ENCODE data around the gene LYSMD1. TPM values are rescaled to one million over a fixed set of nuclear protein-coding genes. Genes with fewer than 3 reads are reported as not detected.
"Not testable (repeated sequence)": the region's sequence is repeated elsewhere in the genome, so short reads cannot be mapped to it uniquely, and the experiment has no call there.

The LYSMD1 gene
- total RNA-seq = 10 to 100 TPM in 3 of 4 donors, 1 to 10 TPM in 1; 9.2 to 16.1 (median 11.8) TPM

DNA sequence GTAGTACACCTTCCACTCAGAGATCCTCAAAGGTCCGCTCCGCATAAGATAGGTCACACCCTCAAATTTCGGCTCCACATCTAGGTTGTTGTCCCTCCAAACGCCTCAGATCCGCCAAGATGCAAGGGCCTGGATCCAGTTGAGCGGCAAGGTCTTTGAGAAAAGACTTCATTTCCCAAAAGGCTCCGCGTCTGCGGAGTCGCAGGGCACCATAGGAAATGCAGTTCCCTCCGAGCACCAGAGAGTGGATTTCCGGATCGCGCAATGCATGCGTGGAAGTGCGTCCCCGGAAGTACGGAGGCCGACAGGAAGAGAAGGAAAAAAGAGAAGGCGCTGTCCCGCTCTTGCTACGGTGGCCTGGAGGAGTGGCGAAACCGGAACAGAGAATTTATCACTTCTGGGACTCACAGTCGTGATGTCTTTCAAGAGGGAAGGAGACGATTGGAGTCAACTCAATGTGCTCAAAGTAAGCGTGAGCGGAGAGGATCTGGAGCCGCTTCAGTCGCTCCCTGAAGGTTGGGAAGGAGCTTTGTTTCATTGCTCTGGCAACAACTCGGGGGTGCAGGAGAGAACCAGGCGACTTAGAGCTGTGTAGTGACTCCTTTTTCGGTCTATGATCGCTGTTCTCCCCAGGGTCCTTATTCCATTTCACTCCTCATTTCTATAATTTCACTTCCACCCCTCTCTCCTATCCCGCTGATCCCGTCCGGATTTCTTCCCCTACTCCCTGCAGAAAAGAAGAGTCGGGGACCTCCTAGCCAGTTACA, at the start of gene LYSMD1, which contains the start of gene SCNM1:
Gene LYSMD1, minus strand, starts transcription at position 165 of the 767 bp plus-strand sequence. CDS start 644 bp downstream, outside the sequence.
Gene SCNM1, plus strand, starts transcription at position 407 of the 767 bp plus-strand sequence. Its CDS starts 9 bp downstream, at position 416.
- WGBS, 2 donors = 0 to 1% methylated on average over 38 of the region's 38 CpGs
- peak; percentile 98 to 99 for DNase-seq (ENCODE audit: low spot score in 2 of 2)
- TF ChIP-seq CTCF (IDR thresholded peaks at IDR 0.05) (no peak), POLR2A (IDR thresholded peaks at IDR 0.05) (no peak)
- intact Hi-C loops (cut with DNase I; ENCODE audit: low total_unique reads) = no loop called here
- peak within 1 kb of the TSS; percentile 65 for H3K4me3 ChIP-seq (ENCODE audit: low read depth, poor library complexity, severe bottlenecking)

GRCh38 chr1:151213560-151213959, 47.9 kb upstream of the LYSMD1 start:
- WGBS, 2 donors = 30% methylated on average over 2 of the region's 2 CpGs

DNA sequence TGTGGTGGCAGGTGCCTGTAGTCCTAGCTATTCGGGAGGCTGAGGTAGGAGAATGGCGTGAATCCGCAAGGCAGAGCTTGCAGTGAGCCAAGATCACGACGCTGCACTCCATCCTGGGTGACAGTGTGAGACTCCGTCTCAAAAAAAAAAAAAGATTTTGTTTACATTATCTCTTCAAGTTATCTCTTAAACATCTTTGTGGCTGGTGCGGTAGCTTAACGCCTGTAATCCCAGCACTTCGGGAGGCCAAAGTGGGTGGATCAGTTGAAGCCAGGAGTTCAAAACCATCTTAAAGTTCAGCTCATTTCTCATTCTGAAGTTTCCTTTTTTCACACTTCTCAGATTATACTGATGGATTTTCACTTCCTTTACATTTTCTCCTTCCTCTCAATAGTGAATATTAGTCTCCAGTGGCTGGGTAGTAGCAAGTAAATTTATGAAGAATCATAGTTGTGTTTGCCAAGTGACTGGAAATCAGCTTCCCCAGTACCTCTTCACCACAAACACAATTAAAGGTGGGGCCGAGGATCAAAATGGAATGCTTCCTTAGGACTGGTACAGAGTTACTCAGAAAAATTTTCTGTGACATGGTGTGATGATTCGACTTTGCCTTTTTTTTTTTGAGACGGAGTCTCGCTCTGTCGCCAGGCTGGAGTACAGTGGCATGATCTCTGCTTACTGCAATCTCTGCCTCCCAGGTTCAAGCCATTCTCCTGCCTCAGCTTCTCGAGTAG, 46.4 kb upstream of the LYSMD1 start:
- no peak overlapping the region for H3K4me3 ChIP-seq (ENCODE audit: low read depth, poor library complexity, severe bottlenecking)
- 76 to 81% methylated on average over 15 of the region's 15 CpGs for WGBS, 2 donors
- TF ChIP-seq POLR2A (IDR thresholded peaks at IDR 0.05) (no peak), CTCF (IDR thresholded peaks at IDR 0.05) (no peak)
- intact Hi-C loops (cut with DNase I; ENCODE audit: low total_unique reads) = no loop called here
- DNase-seq (ENCODE audit: low spot score in 2 of 2) = peak in 1 of 2 donors; percentile 36

More at GRCh38 chr1:151213560-151213959, 47.9 kb upstream of the LYSMD1 start:
- TF ChIP-seq POLR2A (IDR thresholded peaks at IDR 0.05) (no peak), CTCF (IDR thresholded peaks at IDR 0.05) (no peak)
- no peak overlapping the region for H3K4me3 ChIP-seq (ENCODE audit: low read depth, poor library complexity, severe bottlenecking)
- intact Hi-C loops (cut with DNase I; ENCODE audit: low total_unique reads) = no loop called here
- DNase-seq (ENCODE audit: low spot score in 2 of 2) = no peak

- no peak for DNase-seq (ENCODE audit: low spot score in 2 of 2)
- H3K4me3 ChIP-seq (ENCODE audit: low read depth, poor library complexity, severe bottlenecking) = no peak overlapping the region
- TF ChIP-seq POLR2A (IDR thresholded peaks at IDR 0.05) (no peak), CTCF (IDR thresholded peaks at IDR 0.05) (no peak)
- 53 to 76% methylated on average over 1 of the region's 1 CpG for WGBS, 2 donors
- intact Hi-C loops (cut with DNase I; ENCODE audit: low total_unique reads) = no loop called here
These were observed 45.1 kb upstream of the LYSMD1 start for GRCh38 chr1:151210830-151211229.

DNA sequence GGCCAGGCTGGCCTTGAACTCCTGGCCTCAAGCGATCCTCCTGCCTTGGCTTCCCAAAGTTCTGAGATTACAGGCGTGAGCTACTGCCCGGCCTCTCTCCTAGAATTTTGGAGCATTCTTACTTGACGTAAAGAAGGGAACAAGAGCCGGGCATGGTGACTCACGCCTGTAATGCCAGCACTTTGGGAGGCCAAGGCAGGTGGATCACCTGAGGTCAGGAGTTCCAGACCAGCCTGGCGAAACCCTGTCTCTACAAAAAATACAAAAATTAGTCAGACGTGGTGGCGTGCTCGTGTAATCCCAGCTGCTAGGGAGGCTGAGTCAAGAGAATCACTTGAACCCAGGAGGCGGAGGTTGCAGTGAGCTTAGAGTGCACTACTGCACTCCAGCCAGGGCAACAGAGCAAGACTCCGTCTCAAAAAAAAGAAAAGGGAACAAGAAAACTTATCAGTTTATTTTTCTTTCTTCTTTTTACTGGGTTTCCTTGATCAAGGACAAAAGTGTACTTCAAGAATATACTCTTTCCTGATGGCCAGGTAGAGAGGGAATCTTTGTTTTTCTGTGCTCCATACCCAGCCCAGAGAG, 39.8 kb upstream of the LYSMD1 start:
- WGBS, 2 donors = 91 to 96% methylated on average over 12 of the region's 12 CpGs
- H3K4me3 ChIP-seq (ENCODE audit: low read depth, poor library complexity, severe bottlenecking); intact Hi-C loops (cut with DNase I; ENCODE audit: low total_unique reads): not testable (repeated sequence)
- DNase-seq (ENCODE audit: low spot score in 2 of 2) = peak in 1 of 2 donors; percentile 26
